GM13977 (cell line): ENCODE data around the gene C1orf74.
"Not testable (repeated sequence)": the region's sequence is repeated elsewhere in the genome, so short reads cannot be mapped to it uniquely, and the experiment has no call there.

ENCODE experiments used
- DNase-seq: peaks from one replicate; pipeline ENCODE4 v3.0.0; 2012; ENCODE audit warnings: low spot score
- in situ Hi-C: fragments of 300-500 bp; cut with MboI; formaldehyde crosslinking; loops from one replicate; pipeline ENCODE4 v1.12.0; 2022; ENCODE audit warnings: low sequenced_read_pairs, low pct_unique_long_range_greater_than_20kb, mixed read lengths, inconsistent platforms; ENCODE audit not compliant: unreplicated experiment
- TF ChIP-seq, protein P1 (sequence below): IDR thresholded peaks from 2 replicates; pipeline ENCODE4 v1.5.1; 2012; ENCODE audit warnings: mild to moderate bottlenecking, control low read depth; ENCODE audit not compliant: insufficient read depth; ENCODE audit errors: extremely low read depth, missing control alignments

Gene C1orf74

DNA sequence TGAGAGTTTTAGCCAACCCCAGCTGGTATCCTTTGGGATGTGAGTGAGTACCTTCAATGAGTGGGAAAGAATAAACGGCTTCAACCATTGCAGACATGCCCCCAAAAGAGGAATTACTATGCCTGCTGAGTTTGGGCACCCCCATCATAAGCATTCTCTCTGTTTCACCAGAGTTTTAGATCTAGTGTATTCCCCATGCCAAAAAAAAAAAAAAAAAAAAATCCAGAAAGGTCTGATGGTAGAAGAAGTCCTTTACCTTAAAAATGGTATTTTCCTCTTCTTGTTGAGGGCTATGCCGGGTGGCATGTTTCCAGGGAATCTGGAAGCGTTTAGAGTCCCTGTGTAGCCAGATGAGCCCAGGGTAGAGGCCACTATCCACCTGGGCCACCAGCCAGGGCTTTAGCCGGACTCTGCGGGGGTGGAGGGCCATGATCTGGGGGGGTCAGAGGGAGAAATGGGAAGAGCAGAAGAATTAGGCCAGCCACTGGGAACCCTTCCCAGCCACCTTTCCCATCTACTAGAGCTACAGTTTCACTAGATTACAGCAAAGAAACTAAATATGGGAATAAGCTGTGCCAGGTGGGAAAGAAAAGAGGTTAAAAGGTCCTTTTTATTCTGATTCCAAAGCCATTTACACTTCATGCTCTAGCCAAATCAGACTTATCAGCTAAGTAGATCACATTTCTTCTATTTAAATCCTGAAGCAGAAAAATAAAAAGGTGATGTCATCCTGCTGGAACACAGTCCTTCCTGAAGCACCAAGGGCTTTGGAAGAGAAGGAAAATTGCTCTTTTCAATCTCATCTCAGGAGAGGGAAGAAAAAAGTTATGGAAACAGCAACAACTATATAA lies 16.9 kb upstream of the C1orf74 start:
- DNase-seq, result no peak
- TF ChIP-seq, protein P1, sequence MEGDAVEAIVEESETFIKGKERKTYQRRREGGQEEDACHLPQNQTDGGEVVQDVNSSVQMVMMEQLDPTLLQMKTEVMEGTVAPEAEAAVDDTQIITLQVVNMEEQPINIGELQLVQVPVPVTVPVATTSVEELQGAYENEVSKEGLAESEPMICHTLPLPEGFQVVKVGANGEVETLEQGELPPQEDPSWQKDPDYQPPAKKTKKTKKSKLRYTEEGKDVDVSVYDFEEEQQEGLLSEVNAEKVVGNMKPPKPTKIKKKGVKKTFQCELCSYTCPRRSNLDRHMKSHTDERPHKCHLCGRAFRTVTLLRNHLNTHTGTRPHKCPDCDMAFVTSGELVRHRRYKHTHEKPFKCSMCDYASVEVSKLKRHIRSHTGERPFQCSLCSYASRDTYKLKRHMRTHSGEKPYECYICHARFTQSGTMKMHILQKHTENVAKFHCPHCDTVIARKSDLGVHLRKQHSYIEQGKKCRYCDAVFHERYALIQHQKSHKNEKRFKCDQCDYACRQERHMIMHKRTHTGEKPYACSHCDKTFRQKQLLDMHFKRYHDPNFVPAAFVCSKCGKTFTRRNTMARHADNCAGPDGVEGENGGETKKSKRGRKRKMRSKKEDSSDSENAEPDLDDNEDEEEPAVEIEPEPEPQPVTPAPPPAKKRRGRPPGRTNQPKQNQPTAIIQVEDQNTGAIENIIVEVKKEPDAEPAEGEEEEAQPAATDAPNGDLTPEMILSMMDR, result no peak
- in situ Hi-C loops, result no loop called here

DNA sequence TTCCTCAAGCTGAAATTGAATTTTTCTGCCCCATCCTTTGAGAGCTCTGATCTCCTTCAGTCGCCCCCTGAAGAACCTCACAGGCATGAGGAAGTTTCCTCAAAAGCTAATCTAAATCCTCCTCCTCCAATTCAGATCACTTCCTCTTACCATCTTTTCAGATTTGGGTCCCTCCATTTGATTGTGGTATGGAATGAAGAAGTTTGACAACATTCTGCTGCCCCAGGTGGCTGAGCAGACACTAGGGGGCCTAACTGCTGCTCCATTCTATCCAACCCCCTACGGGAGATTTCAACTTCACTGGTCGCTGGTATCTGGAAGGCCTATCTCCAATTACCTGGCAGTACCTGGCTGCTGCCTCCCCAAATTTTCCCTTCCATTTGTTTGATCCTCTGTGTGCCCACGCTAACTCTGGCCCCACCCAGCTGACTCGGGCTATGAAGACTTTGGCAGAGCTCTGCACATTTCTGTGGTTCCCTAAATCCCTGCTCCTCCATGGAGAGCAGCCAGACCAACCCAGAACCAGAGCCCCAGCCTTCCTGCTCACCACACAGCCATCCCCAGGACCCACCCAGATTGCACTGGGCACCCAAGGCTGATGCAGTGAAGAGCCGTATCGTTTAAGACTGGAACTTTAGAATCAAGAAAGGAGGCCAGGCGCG lies 13.8 kb upstream of the C1orf74 start:
- no peak for DNase-seq
- TF ChIP-seq, protein P1, result no peak
- in situ Hi-C loops, result no loop called here

DNA sequence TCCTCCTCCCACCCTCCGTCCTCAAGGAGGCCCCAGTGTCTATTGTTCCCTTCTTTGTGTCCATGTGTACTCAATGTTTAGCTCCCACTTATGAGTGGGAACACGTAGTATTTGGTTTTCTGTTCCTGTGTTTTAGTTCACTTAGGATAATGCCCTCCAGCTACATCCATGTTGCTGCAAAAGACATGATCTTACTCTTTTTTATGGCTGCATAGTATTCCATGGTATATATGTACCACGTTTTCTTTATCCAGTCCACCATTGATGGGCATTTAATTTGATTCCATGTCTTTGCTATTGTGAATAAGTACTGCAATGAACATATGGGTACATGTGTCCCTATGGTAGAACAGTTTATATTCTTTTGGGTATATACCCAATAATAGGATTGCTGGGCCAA lies 9.4 kb upstream of the C1orf74 start:
- DNase-seq, in situ Hi-C loops: not testable (repeated sequence)

DNA sequence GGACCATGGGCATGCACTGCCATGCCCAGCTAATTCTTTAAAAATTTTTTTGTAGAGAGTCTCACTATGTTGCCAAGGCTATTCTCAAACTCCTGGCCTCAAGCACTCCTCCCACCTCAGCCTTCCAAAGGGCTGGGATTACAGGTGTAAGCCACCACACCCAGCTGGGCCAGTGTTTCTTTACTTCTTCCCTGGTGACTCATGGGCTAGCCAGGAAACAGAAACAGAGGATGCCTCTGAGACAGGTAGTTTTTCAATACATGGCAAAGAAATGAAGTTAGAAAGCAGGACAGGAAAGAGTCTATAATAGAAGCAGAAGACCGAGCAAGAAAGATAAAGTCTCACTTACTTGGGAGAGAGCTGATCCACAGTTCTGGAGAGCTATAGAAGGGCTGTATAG lies 7.6 kb upstream of the C1orf74 start:
- TF ChIP-seq, protein P1, result no peak

DNA sequence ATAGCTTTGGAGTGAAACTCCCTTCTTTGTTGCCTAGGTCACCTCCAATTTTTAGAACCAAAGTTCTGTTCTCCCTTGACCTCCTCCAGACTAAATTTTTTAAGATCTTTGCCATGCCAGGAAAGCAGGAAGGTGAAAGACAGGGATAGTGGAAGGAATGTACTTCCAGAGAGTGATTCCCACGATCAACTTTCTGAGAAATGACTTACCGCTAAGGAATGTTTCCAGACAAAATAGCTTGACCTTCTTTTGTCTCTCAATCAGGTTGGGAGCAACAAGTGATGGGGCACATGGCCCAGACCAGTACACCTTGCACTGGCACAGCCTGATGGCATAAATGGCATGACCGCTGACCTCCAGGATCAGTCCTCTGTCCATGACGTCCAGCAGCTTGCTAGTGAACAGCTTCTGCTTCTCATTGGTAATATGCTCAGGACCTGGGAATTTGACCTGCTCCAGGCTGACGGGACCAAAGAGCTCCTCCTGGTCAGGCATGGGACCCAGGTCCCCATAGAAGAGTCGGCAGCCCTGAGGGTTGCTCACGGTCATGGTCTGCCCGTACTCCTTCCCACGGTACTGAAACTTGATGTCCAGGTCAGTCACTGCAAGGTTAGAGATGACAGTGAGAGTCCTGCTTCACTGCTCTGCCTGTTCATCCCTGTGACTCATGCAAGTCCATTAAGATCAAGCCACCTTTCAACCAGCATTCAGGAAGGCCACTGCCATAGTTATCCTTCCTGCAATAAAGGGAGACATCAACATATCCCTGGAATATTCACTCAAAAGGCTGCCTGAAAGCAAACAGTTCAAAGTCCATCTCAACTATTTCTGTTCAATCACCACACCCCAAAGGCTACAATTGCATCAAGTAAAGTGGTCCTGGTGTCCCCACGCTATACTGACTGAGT lies 6.2 kb upstream of the C1orf74 start:
- no peak for DNase-seq
- TF ChIP-seq, protein P1, result no peak
- in situ Hi-C loops, result no loop called here

More for the DNA sequence above, 7.6 kb upstream of the C1orf74 start:
- no peak for DNase-seq
- in situ Hi-C loops, result no loop called here

DNA sequence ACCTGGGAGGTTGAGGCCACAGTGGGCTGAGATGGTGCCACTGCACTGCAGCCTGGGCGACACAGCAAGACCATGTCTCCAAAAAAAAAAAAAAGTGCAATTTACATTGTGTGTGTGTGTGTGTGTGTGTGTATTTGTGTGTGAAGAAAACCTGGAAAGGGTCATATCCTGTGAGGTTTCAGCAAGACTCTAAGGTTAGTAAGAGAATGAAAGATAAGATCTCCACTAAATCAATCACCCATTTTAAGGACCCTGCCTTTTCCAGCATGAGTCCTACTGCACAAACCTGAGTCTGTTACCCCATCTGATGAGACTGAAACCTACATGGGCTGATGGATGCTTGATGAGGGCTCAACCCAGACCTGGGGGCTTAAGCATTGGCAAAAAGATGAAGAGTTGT lies 4.9 kb upstream of the C1orf74 start:
- TF ChIP-seq, protein P1, result no peak
- in situ Hi-C loops, result no loop called here
- no peak for DNase-seq

DNA sequence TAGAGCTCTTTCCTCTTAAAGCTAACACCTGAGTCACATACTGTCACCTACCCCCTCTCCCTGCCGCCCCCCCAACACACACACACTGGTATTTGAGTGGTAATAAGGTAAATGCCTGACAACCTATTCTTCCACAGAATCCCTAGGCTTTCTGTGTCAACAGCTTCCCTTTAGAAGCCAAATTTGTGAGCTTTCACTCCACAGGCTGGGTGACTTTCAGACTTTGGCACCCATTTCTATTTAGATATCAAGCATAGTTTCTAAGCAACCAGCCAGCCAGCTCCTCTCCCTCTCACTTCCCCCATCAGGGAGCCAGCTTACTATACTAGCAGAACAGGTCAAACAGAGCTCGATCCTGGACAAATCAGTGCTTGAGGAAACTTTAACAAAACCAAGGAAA lies 3.2 kb upstream of the C1orf74 start:
- in situ Hi-C loops, result no loop called here
- TF ChIP-seq, protein P1, result no peak
- no peak for DNase-seq
